Liver (tissue), 9 donors: ENCODE results near the gene SLC39A12. TPM values are rescaled to one million over a fixed set of nuclear protein-coding genes. Genes with fewer than 3 reads are reported as not detected.

Source experiments
- DNase-seq: peaks from one replicate; pipeline ENCODE4 v3.0.0-alpha.2; 2017; ENCODE audit warnings: low spot score
- H3K27ac ChIP-seq, 2 donors: one replicate each; pipeline ENCODE4 v1.7.0; 2013; ENCODE audit warnings: inconsistent platforms in 2 of 2, low read length in 2 of 2, control low read depth in 1 of 2, low read depth in 1 of 2, mild to moderate bottlenecking in 1 of 2
- H3K27me3 ChIP-seq, 4 donors: one replicate each; pipeline versions ENCODE4 v1.6.1 to v1.7.0; 2013; ENCODE audit warnings: low read length in 3 of 4, inconsistent platforms in 1 of 4, mild to moderate bottlenecking in 1 of 4, moderate library complexity in 1 of 4; ENCODE audit not compliant: control insufficient read depth in 4 of 4, insufficient read depth in 4 of 4
- H3K36me3 ChIP-seq, 4 donors: one replicate each; pipeline versions ENCODE4 v1.6.1 to v1.7.0; 2013; ENCODE audit warnings: low read length in 3 of 4, mild to moderate bottlenecking in 3 of 4, low read depth in 1 of 4, moderate library complexity in 1 of 4; ENCODE audit not compliant: control insufficient read depth in 4 of 4, insufficient read depth in 3 of 4
- H3K4me1 ChIP-seq, 4 donors: one replicate each; pipeline versions ENCODE4 v1.6.1 to v1.7.0; 2013; ENCODE audit warnings: low read length in 3 of 4, mild to moderate bottlenecking in 3 of 4, moderate library complexity in 1 of 4; ENCODE audit not compliant: control insufficient read depth in 4 of 4, insufficient read depth in 4 of 4
- H3K4me3 ChIP-seq, 3 donors: one replicate each; pipeline versions ENCODE4 v1.6.1 to v1.7.0; 2013; ENCODE audit warnings: low read length in 3 of 3, control low read depth in 1 of 3, low read depth in 1 of 3, mild to moderate bottlenecking in 1 of 3
- H3K9ac ChIP-seq, 2 donors: one replicate each; pipeline ENCODE4 v1.7.0; 2013; ENCODE audit warnings: low read length in 2 of 2, mild to moderate bottlenecking in 2 of 2, moderate library complexity in 2 of 2, control low read depth in 1 of 2, low read depth in 1 of 2
- H3K9me3 ChIP-seq, 4 donors: one replicate each; pipeline versions ENCODE4 v1.6.1 to v1.7.0; 2013; ENCODE audit warnings: low read length in 3 of 4; ENCODE audit not compliant: control insufficient read depth in 4 of 4
- EGR1 ChIP-seq, 2 donors: IDR thresholded peaks; 2 replicates each; pipeline ENCODE4 v1.6.1; 2016 to 2018; ENCODE audit warnings: antibody characterized with exemption in 2 of 2, low read depth in 2 of 2
- FOXA1 ChIP-seq: IDR thresholded peaks from 2 replicates; pipeline ENCODE4 v1.6.1; 2016; ENCODE audit warnings: antibody characterized with exemption
- FOXA2 ChIP-seq: IDR thresholded peaks from 2 replicates; pipeline ENCODE4 v1.6.1; 2016; ENCODE audit warnings: antibody characterized with exemption
- GABPA ChIP-seq, 2 donors: IDR thresholded peaks in 1 of 2; conservative IDR thresholded peaks in 1 of 2; 2 replicates each; pipeline ENCODE4 v1.6.1; 2016; ENCODE audit warnings: antibody characterized with exemption in 2 of 2, mild to moderate bottlenecking in 1 of 2, moderate library complexity in 1 of 2
- HNF4A ChIP-seq, 2 donors: conservative IDR thresholded peaks; 2 replicates each; pipeline ENCODE4 v1.6.1; 2016; ENCODE audit warnings: antibody characterized with exemption in 2 of 2, mild to moderate bottlenecking in 2 of 2
- HNF4G ChIP-seq: IDR thresholded peaks from 2 replicates; pipeline ENCODE4 v1.6.1; 2016; ENCODE audit warnings: antibody characterized with exemption
- JUND ChIP-seq, 2 donors: IDR thresholded peaks; 2 replicates each; pipeline ENCODE4 v1.6.1; 2016; ENCODE audit warnings: antibody characterized with exemption in 2 of 2
- NR2F2 ChIP-seq: IDR thresholded peaks from 2 replicates; pipeline ENCODE4 v1.6.1; 2016; ENCODE audit warnings: antibody characterized with exemption
- RAD21 ChIP-seq, 2 donors: IDR thresholded peaks; 2 replicates each; pipeline ENCODE4 v1.6.1; 2016; ENCODE audit warnings: antibody characterized with exemption in 2 of 2, mild to moderate bottlenecking in 2 of 2
- RXRA ChIP-seq, 2 donors: IDR thresholded peaks; 2 replicates each; pipeline ENCODE4 v1.6.1; 2017 to 2018; ENCODE audit warnings: antibody characterized with exemption in 2 of 2, mild to moderate bottlenecking in 1 of 2
- SP1 ChIP-seq: IDR thresholded peaks from 2 replicates; pipeline ENCODE4 v1.6.1; 2018; ENCODE audit warnings: antibody characterized with exemption, mild to moderate bottlenecking
- YY1 ChIP-seq: IDR thresholded peaks from 2 replicates; pipeline ENCODE4 v1.6.1; 2016; ENCODE audit warnings: antibody characterized with exemption, mild to moderate bottlenecking
- WGBS: extraction: QIAGEN DNeasy Blood & Tissue Kit; methylation state at CpG from one replicate; pipeline ENCODE4 v1.1.7; 2013; 5-methylcytosine and 5-hydroxymethylcytosine counted together
- polyA plus RNA-seq, 2 donors: library from polyadenylated mRNA; stranded (reverse) in 1 of 2; unstranded in 1 of 2; fragments of 200-250 nt in 1 of 2; fragments of >200 nt in 1 of 2; fragmentation: Nextera tagmentation in 1 of 2; extraction: Ambion mirVana in 1 of 2; gene quantifications; one replicate each; pipeline versions ENCODE4 v1.2.1 to v1.2.3, GENCODE V29; 2013 to 2015
- total RNA-seq, 2 donors: library from RNA; depleted of rRNA; stranded (reverse); fragments of >200 nt; gene quantifications; one replicate each; pipeline ENCODE4 v1.2.3, GENCODE V29; 2014
- TF ChIP-seq, protein P1 (sequence below): IDR thresholded peaks from 2 replicates; pipeline ENCODE4 v1.6.1; 2016; ENCODE audit warnings: antibody characterized with exemption
- TF ChIP-seq, protein P2 (sequence below): IDR thresholded peaks from 2 replicates; pipeline ENCODE4 v1.6.1; 2016; ENCODE audit warnings: antibody characterized with exemption
- TF ChIP-seq, protein P3 (sequence below): IDR thresholded peaks from 2 replicates; pipeline ENCODE4 v1.6.1; 2016; ENCODE audit warnings: antibody characterized with exemption, mild to moderate bottlenecking
- TF ChIP-seq, protein P4 (sequence below): fragments of 150-350 bp; IDR thresholded peaks from 2 replicates; pipeline ENCODE4 v1.5.1; 2017; ENCODE audit warnings: improper control_type of control experiment, low read depth, low read length; ENCODE audit not compliant: missing input control
- TF ChIP-seq, protein P5 (sequence below): IDR thresholded peaks from 2 replicates; pipeline ENCODE4 v1.6.1; 2016; ENCODE audit warnings: antibody characterized with exemption
- donor health status: healthy.
- donor health status: healthy.
- donor health status: healthy.
- donor health status: healthy.
- donor health status: healthy.

SLC39A12 gene
- total and polyA plus RNA-seq, 4 donors, result 0.05 to 0.08 TPM; not detected in 2

DNA sequence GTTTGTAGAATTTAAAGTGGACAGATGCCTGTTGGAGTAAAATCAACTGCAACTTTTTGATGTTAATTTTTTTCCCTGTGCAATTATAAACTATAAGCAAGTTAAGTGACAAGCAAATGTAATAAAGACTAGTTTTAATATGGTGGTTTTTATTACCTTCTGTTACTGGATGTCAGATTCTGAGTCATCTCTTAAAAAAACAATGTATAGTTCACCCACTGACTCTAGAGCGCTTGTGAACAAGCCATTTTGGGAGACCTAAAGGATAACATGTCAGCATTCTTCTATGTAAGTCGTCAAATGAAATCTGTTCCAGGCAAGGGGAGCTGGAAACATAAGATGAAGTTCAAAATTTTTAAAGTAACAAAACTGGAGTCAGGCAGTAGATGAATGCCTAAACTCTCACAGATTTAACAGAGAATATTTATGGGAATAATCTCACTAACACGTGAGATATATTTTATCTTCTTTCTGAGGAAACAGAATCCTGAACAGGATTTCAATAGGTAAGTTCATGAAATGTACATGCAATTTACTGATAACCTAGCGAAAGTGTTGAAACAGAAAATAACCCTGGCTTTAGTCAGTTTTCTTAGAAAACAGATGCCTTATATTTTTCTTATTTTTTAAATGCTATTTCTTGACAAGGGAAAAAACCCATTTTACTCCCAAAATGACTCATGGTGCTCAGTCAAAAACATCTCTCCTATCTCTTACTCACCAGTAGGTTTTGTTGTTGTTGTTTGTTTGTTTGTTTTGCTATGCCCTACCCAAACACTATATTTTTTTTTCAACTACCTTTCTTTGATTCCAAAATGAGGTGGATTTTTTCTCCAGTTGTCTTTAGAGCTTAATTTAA lies 91.7 kb downstream of the SLC39A12 start:
- 74% methylated on average over 4 of the region's 4 CpGs for WGBS
- Histone ChIP-seq H3K4me3 (no peak overlapping the region), H3K36me3 (no peaks in the 10 kb centered on the region), H3K27ac (no peak overlapping the region), H3K4me1 (no peaks in the 10 kb centered on the region), H3K9ac (no peak overlapping the region), H3K27me3 (peaks cover 0 to 3% (median 0%) of the 10 kb centered on the region in 4 donors), H3K9me3 (no peaks in the 10 kb centered on the region)
- no peak for DNase-seq
- TF ChIP-seq FOXA1 (no peak), JUND (IDR thresholded peaks at IDR 0.05) (no peak), RXRA (IDR thresholded peaks at IDR 0.05) (no peak), FOXA2 (no peak)
- TF ChIP-seq, protein P1, sequence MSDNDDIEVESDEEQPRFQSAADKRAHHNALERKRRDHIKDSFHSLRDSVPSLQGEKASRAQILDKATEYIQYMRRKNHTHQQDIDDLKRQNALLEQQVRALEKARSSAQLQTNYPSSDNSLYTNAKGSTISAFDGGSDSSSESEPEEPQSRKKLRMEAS, result no peak

DNA sequence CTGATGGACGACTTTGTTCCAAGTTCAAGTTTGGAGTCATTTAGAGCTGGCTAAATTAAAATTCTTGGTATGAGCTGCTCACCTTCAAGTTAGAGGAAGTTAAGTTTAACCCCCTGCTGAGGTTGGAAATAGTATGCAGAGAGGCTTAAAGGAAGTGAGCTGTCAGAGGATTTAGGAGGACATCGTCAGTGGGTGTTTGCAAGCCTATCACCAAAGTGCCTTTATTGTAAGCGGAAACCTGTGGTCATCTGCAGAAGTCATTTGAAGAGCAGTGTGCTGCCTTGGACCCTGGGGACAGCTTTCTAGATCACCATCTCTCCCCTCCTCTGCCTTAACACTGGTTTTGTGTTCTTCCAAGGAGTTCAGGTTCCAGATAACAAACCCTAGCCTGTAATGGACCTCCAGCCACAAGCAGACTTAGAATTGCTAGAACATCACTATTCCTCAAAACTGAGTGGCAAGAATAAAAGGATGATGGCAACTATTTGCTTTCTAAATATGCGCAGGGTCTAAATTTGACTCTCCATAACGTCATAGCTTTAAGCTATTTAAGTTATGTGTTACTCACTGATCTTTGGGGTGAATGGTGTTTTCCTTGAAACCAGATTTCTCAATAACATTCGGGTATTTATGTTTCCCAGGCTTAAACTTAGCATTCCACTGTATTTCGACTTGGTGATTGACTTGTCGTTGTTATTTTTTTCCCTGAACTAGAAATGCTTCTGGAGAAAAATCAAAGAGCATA lies 93.4 kb downstream of the SLC39A12 start:
- no peak overlapping the region for H3K27ac ChIP-seq
- no peaks in the 10 kb centered on the region for H3K36me3 ChIP-seq
- 68% methylated on average over 8 of the region's 8 CpGs for WGBS
- no peak for DNase-seq
- peaks cover 0 to 3% (median 0%) of the 10 kb centered on the region in 4 donors for H3K27me3 ChIP-seq
- no peaks in the 10 kb centered on the region for H3K9me3 ChIP-seq
- H3K9ac ChIP-seq, result no peak overlapping the region
- no peak overlapping the region for H3K4me3 ChIP-seq
- no peaks in the 10 kb centered on the region for H3K4me1 ChIP-seq
- TF ChIP-seq EGR1 (IDR thresholded peaks at IDR 0.05; ENCODE audit: low read depth in 2 of 2) (no peak), JUND (IDR thresholded peaks at IDR 0.05) (no peak), HNF4G (no peak), GABPA (IDR thresholded peaks at IDR 0.05 in 1 of 2, conservative IDR thresholded peaks at IDR 0.05 in 1 of 2) (no peak), HNF4A (conservative IDR thresholded peaks at IDR 0.05) (no peak), RAD21 (IDR thresholded peaks at IDR 0.05) (no peak), SP1 (no peak), YY1 (no peak), RXRA (IDR thresholded peaks at IDR 0.05) (no peak), NR2F2 (no peak), FOXA1 (no peak)
- TF ChIP-seq, protein P2, sequence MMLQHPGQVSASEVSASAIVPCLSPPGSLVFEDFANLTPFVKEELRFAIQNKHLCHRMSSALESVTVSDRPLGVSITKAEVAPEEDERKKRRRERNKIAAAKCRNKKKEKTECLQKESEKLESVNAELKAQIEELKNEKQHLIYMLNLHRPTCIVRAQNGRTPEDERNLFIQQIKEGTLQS, result no peak
- TF ChIP-seq, protein P3, sequence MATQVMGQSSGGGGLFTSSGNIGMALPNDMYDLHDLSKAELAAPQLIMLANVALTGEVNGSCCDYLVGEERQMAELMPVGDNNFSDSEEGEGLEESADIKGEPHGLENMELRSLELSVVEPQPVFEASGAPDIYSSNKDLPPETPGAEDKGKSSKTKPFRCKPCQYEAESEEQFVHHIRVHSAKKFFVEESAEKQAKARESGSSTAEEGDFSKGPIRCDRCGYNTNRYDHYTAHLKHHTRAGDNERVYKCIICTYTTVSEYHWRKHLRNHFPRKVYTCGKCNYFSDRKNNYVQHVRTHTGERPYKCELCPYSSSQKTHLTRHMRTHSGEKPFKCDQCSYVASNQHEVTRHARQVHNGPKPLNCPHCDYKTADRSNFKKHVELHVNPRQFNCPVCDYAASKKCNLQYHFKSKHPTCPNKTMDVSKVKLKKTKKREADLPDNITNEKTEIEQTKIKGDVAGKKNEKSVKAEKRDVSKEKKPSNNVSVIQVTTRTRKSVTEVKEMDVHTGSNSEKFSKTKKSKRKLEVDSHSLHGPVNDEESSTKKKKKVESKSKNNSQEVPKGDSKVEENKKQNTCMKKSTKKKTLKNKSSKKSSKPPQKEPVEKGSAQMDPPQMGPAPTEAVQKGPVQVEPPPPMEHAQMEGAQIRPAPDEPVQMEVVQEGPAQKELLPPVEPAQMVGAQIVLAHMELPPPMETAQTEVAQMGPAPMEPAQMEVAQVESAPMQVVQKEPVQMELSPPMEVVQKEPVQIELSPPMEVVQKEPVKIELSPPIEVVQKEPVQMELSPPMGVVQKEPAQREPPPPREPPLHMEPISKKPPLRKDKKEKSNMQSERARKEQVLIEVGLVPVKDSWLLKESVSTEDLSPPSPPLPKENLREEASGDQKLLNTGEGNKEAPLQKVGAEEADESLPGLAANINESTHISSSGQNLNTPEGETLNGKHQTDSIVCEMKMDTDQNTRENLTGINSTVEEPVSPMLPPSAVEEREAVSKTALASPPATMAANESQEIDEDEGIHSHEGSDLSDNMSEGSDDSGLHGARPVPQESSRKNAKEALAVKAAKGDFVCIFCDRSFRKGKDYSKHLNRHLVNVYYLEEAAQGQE, result no peak
- TF ChIP-seq, protein P1, result no peak
- TF ChIP-seq, protein P4, sequence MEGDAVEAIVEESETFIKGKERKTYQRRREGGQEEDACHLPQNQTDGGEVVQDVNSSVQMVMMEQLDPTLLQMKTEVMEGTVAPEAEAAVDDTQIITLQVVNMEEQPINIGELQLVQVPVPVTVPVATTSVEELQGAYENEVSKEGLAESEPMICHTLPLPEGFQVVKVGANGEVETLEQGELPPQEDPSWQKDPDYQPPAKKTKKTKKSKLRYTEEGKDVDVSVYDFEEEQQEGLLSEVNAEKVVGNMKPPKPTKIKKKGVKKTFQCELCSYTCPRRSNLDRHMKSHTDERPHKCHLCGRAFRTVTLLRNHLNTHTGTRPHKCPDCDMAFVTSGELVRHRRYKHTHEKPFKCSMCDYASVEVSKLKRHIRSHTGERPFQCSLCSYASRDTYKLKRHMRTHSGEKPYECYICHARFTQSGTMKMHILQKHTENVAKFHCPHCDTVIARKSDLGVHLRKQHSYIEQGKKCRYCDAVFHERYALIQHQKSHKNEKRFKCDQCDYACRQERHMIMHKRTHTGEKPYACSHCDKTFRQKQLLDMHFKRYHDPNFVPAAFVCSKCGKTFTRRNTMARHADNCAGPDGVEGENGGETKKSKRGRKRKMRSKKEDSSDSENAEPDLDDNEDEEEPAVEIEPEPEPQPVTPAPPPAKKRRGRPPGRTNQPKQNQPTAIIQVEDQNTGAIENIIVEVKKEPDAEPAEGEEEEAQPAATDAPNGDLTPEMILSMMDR, result no peak
- TF ChIP-seq, protein P5, sequence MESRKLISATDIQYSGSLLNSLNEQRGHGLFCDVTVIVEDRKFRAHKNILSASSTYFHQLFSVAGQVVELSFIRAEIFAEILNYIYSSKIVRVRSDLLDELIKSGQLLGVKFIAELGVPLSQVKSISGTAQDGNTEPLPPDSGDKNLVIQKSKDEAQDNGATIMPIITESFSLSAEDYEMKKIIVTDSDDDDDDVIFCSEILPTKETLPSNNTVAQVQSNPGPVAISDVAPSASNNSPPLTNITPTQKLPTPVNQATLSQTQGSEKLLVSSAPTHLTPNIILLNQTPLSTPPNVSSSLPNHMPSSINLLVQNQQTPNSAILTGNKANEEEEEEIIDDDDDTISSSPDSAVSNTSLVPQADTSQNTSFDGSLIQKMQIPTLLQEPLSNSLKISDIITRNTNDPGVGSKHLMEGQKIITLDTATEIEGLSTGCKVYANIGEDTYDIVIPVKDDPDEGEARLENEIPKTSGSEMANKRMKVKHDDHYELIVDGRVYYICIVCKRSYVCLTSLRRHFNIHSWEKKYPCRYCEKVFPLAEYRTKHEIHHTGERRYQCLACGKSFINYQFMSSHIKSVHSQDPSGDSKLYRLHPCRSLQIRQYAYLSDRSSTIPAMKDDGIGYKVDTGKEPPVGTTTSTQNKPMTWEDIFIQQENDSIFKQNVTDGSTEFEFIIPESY, result no peak
